ENCODE results near the gene DUSP19. TPM values are rescaled to one million over a fixed set of nuclear protein-coding genes. Genes with fewer than 3 reads are reported as not detected.

Gene DUSP19
- total RNA-seq, 1 donor from 2014 or later: 0.80 TPM

GRCh38 chr2:183124222-183124956, 45.8 kb downstream of the DUSP19 start, which contains the start of gene NUP35:
Gene NUP35 (plus strand): TSS chr2:183124443. CDS start chr2:183124458, 15 bp downstream.
- intact Hi-C loops (cut with micrococcal nuclease): loop anchor here (1.0 to 10.0 kb wide), 4 partner anchors 46 to 408 kb away; partner anchors contain the start of genes DNAJC10, DUSP19 and NCKAP1

- intact Hi-C loops (cut with micrococcal nuclease): loop anchor here (1.0 to 10.0 kb wide), 4 partner anchors 47 to 409 kb away; partner anchors contain the start of genes DNAJC10, DUSP19 and NCKAP1
Measured at GRCh38 chr2:183124957-183125255, 46.4 kb downstream of the DUSP19 start.

GRCh38 chr2:183125659-183126341, 47.3 kb downstream of the DUSP19 start:
- intact Hi-C loops (cut with micrococcal nuclease): loop anchor here (10.0 kb wide), 1 partner anchor 89 kb away; no protein-coding TSS in a partner anchor

- intact Hi-C loops (cut with micrococcal nuclease): loop anchor here (10.0 kb wide), 1 partner anchor 88 kb away; no protein-coding TSS in a partner anchor
Measured at GRCh38 chr2:183126635-183127034, 48.1 kb downstream of the DUSP19 start.

- intact Hi-C loops (cut with micrococcal nuclease): no loop called here
Measured at GRCh38 chr2:183134016-183134415, 55.5 kb downstream of the DUSP19 start.

GRCh38 chr2:183148955-183149354, 70.4 kb downstream of the DUSP19 start:
- intact Hi-C loops (cut with micrococcal nuclease): no loop called here

- intact Hi-C loops (cut with micrococcal nuclease): no loop called here
Measured at GRCh38 chr2:183149489-183149888, 70.9 kb downstream of the DUSP19 start.

Other genes with a start within 250 kb of the DUSP19 start
- not detected in 2 replicates for gene FRZB, start 212.1 kb upstream of the DUSP19 start, total RNA-seq
- 1.7 and 1.9 TPM in 2 replicates for gene NCKAP1, start 40.3 kb upstream of the DUSP19 start, total RNA-seq
- 23.4 and 23.7 TPM in 2 replicates for gene NUP35, start 45.7 kb downstream of the DUSP19 start, total RNA-seq

Measured in T-helper 2 cell treated with Interferon-gamma antibody and Interleukin-4, amounts not matched to agents 100 ng/mL and 5 ng/mL, for 36 hours (primary cell).